HCT116 (cell line): Measurements from ENCODE around the gene ARCN1.

Experiments
- CTCF ChIP-seq, 3 experiments: fragments of 200-600 bp in 1 of 3; sonication (generic) in 1 of 3; IDR thresholded peaks in 2 of 3; conservative IDR thresholded peaks in 1 of 3; 2 replicates each; pipeline ENCODE4 v1.5.1; 2012 to 2017; ENCODE audit warnings: low read depth in 2 of 3, low read length in 2 of 3, antibody characterized with exemption in 1 of 3, borderline replicate concordance in 1 of 3, control low read depth in 1 of 3, mild to moderate bottlenecking in 1 of 3, mixed read lengths in 1 of 3, mixed run types in 1 of 3, moderate library complexity in 1 of 3; ENCODE audit not compliant: insufficient read depth in 1 of 3
- EZH2 ChIP-seq: fragments of 200-600 bp; sonication (generic); IDR thresholded peaks from 2 replicates; pipeline ENCODE4 v1.6.1; 2017; ENCODE audit warnings: antibody characterized with exemption, mixed run types
- MAX ChIP-seq: IDR thresholded peaks from 2 replicates; pipeline ENCODE4 v1.6.1; 2012
- POLR2A ChIP-seq: IDR thresholded peaks from 2 replicates; pipeline ENCODE4 v1.7.0; 2011; ENCODE audit warnings: borderline replicate concordance; ENCODE audit not compliant: insufficient read depth, insufficient read length; ENCODE audit errors: extremely low read depth
- RAD21 ChIP-seq: IDR thresholded peaks from 2 replicates; pipeline ENCODE4 v1.6.1; 2012; ENCODE audit warnings: low read depth, mild to moderate bottlenecking
- ZBTB33 ChIP-seq: IDR thresholded peaks from 2 replicates; pipeline ENCODE4 v1.6.1; 2011; ENCODE audit warnings: mild to moderate bottlenecking, low read length, moderate library complexity; ENCODE audit not compliant: insufficient replicate concordance; ENCODE audit errors: extremely low read depth

GRCh38 chr11:118530180-118530682, 42.0 kb upstream of the ARCN1 start:
- TF ChIP-seq CTCF (IDR thresholded peaks at IDR 0.05 in 2 of 3, conservative IDR thresholded peaks at IDR 0.05 in 1 of 3; ENCODE audit: borderline replicate concordance in 1 of 3, insufficient read depth in 1 of 3, low read depth in 2 of 3, low read length in 2 of 3) (no peak), EZH2 (no peak), POLR2A (peak; percentile 32), ZBTB33 (no peak), MAX (peak; percentile 30; the same call in 1 of the 2 replicates), RAD21 (no peak)
